ENCODE data around the gene OSCP1.

DNA sequence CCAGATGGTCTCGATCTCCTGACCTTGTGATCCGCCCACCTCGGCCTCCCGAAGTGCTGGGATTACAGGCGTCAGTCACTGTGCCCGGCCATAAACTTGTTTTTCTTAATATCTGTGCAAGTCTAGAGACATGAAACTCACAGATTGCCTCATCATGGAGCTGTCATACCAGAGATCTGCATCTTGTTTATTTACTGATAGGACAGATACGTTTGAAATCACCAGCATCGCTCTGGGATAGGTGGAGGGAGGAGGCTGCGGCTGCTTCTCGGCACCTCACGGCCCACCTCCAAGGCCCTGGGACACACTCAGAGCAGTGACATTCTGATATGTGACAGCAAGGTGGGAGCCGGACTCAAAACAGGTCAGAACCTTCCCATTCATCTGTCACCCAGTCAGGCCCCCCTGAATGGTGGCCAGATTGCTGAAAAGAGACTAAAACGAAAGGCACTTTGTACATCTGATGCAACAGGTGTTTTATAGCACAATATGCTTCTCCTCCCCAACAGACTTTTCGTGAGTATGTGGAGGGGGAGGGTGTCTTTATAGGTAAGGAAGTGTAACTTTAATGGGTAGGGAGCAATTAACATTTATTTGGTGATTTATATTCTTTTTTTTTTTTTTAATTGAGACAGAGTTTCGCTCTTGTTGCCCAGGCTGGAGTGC lies 34.5 kb downstream of the OSCP1 start:
- TF ChIP-seq ZNF274 (IDR thresholded peaks at IDR 0.05; ENCODE audit: low read depth, low read length) = no peak
- no peak for TF ChIP-seq SUZ12 (IDR thresholded peaks at IDR 0.05; ENCODE audit: extremely low read depth, insufficient read depth, insufficient read length)
- TF ChIP-seq YY1 (IDR thresholded peaks at IDR 0.05; ENCODE audit: insufficient read depth, insufficient read length) = no peak

Measured in NT2/D1 (cell line).